Right atrium auricular region (tissue), 2 donors: Measurements from ENCODE around the gene CMTM7. TPM values are rescaled to one million over a fixed set of nuclear protein-coding genes. Genes with fewer than 3 reads are reported as not detected.
A peak's percentile ranks its signal among the peaks of the same experiment; 100 is the strongest.

Experiments
- DNase-seq: peaks from one replicate; pipeline ENCODE4 v3.0.0-alpha.2; 2019; ENCODE audit warnings: low spot score
- H3K27ac ChIP-seq, 2 donors: fragments of 200-600 bp; sonication (generic); 1 replicate in 1 of 2; 2 replicates in 1 of 2; pipeline ENCODE4 v1.5.1; 2016 to 2019
- H3K27me3 ChIP-seq, 2 donors: fragments of 200-600 bp; sonication (generic); one replicate each; pipeline versions ENCODE4 v1.5.1 to v1.6.0; 2017 to 2019
- H3K36me3 ChIP-seq: fragments of 200-600 bp; sonication (generic); one replicate; pipeline ENCODE4 v1.5.1; 2016
- H3K4me1 ChIP-seq, 2 donors: fragments of 200-600 bp; sonication (generic); one replicate each; pipeline versions ENCODE4 v1.5.1 to v1.6.0; 2017 to 2019
- H3K4me3 ChIP-seq, 2 donors: fragments of 200-600 bp; sonication (generic); 1 replicate in 1 of 2; 2 replicates in 1 of 2; pipeline ENCODE4 v1.5.1; 2017 to 2019; ENCODE audit warnings: mild to moderate bottlenecking in 1 of 2, moderate library complexity in 1 of 2
- H3K9me3 ChIP-seq, 2 donors: fragments of 200-600 bp; sonication (generic); one replicate each; pipeline ENCODE4 v1.5.1; 2019
- CTCF ChIP-seq, 2 donors: fragments of 200-600 bp; sonication (generic); IDR thresholded peaks; one replicate each; pipeline ENCODE4 v1.5.1; 2019; ENCODE audit warnings: antibody characterized with exemption in 2 of 2
- total RNA-seq, 2 donors: library from RNA; depleted of rRNA; stranded (reverse); fragments of >200 nt; gene quantifications; one replicate each; pipeline ENCODE4 v1.1.0, GENCODE V29; 2016

The CMTM7 gene
- total RNA-seq, 2 donors from 2014 or later = 8.2 to 10.5 TPM

GRCh38 chr3:32431481-32431880 is 39.8 kb downstream of the CMTM7 start:
- DNase-seq = peak; percentile 44

GRCh38 chr3:32432045-32432710 is 40.5 kb downstream of the CMTM7 start:
- DNase-seq = peak; percentile 7
- H3K36me3 ChIP-seq = no peaks in the 10 kb centered on the region
- no peak overlapping the region for H3K4me3 ChIP-seq
- no peak overlapping the region for H3K27ac ChIP-seq
- no peaks in the 10 kb centered on the region for H3K27me3 ChIP-seq
- H3K4me1 ChIP-seq = peaks cover 0 to 8% of the 10 kb centered on the region in 2 donors
- TF ChIP-seq CTCF (IDR thresholded peaks at IDR 0.05) = no peak
- no peaks in the 10 kb centered on the region for H3K9me3 ChIP-seq

More at GRCh38 chr3:32431481-32431880, 39.8 kb downstream of the CMTM7 start:
- no peak for TF ChIP-seq CTCF (IDR thresholded peaks at IDR 0.05)
- H3K36me3 ChIP-seq = no peaks in the 10 kb centered on the region
- H3K27ac ChIP-seq = no peak overlapping the region
- H3K4me1 ChIP-seq = peaks cover 0 to 8% of the 10 kb centered on the region in 2 donors
- H3K9me3 ChIP-seq = no peaks in the 10 kb centered on the region
- H3K27me3 ChIP-seq = no peaks in the 10 kb centered on the region
- H3K4me3 ChIP-seq = no peak overlapping the region

GRCh38 chr3:32432711-32433530 is 41.3 kb downstream of the CMTM7 start:
- Histone ChIP-seq H3K4me1 (peaks cover 0 to 8% of the 10 kb centered on the region in 2 donors), H3K27ac (no peak overlapping the region), H3K4me3 (no peak overlapping the region), H3K27me3 (no peaks in the 10 kb centered on the region), H3K9me3 (no peaks in the 10 kb centered on the region), H3K36me3 (no peaks in the 10 kb centered on the region)
- no peak for TF ChIP-seq CTCF (IDR thresholded peaks at IDR 0.05)
- DNase-seq = peak; percentile 44

GRCh38 chr3:32434206-32434605 is 42.6 kb downstream of the CMTM7 start:
- peak; percentile 54 for DNase-seq
- H3K27me3 ChIP-seq = no peaks in the 10 kb centered on the region
- no peaks in the 10 kb centered on the region for H3K9me3 ChIP-seq
- no peak overlapping the region for H3K27ac ChIP-seq
- no peak overlapping the region for H3K4me3 ChIP-seq
- peaks cover 0 to 19% of the 10 kb centered on the region in 2 donors for H3K4me1 ChIP-seq
- no peak for TF ChIP-seq CTCF (IDR thresholded peaks at IDR 0.05)
- no peaks in the 10 kb centered on the region for H3K36me3 ChIP-seq

- no peaks in the 10 kb centered on the region for H3K27me3 ChIP-seq
- H3K4me1 ChIP-seq = peaks cover 0 to 19% of the 10 kb centered on the region in 2 donors
- H3K36me3 ChIP-seq = no peaks in the 10 kb centered on the region
- TF ChIP-seq CTCF (IDR thresholded peaks at IDR 0.05) = no peak
- H3K4me3 ChIP-seq = no peak overlapping the region
- H3K27ac ChIP-seq = no peak overlapping the region
- H3K9me3 ChIP-seq = no peaks in the 10 kb centered on the region
- peak; percentile 32 for DNase-seq
Measured at GRCh38 chr3:32435911-32436815, 44.5 kb downstream of the CMTM7 start.
